ENCODE results near the gene PNPLA6.

GRCh38 chr19:7529246-7529600 lies 6.3 kb upstream of the PNPLA6 start:
- TF ChIP-seq POLR2A (IDR thresholded peaks at IDR 0.05; ENCODE audit: low read depth, low read length) (no peak), CTCF (conservative IDR thresholded peaks at IDR 0.05; ENCODE audit: low read depth, low read length) (no peak), CHD1 (IDR thresholded peaks at IDR 0.05; ENCODE audit: low read depth, low read length) (no peak)
